Stimulated activated CD8-positive, alpha-beta memory T cell treated with anti-CD3 and anti-CD28 coated beads, Interleukin-12 subunit alpha, Interleukin-12 subunit beta, amount 100 ng/mL, for 24 hours (primary cell): ENCODE measurements around the gene HSPA1A.

Experiments used
- DNase-seq: peaks from one replicate; pipeline ENCODE4 v3.0.0-alpha.2; 2020; ENCODE audit errors: extremely low read depth

Gene HSPA1A

DNA sequence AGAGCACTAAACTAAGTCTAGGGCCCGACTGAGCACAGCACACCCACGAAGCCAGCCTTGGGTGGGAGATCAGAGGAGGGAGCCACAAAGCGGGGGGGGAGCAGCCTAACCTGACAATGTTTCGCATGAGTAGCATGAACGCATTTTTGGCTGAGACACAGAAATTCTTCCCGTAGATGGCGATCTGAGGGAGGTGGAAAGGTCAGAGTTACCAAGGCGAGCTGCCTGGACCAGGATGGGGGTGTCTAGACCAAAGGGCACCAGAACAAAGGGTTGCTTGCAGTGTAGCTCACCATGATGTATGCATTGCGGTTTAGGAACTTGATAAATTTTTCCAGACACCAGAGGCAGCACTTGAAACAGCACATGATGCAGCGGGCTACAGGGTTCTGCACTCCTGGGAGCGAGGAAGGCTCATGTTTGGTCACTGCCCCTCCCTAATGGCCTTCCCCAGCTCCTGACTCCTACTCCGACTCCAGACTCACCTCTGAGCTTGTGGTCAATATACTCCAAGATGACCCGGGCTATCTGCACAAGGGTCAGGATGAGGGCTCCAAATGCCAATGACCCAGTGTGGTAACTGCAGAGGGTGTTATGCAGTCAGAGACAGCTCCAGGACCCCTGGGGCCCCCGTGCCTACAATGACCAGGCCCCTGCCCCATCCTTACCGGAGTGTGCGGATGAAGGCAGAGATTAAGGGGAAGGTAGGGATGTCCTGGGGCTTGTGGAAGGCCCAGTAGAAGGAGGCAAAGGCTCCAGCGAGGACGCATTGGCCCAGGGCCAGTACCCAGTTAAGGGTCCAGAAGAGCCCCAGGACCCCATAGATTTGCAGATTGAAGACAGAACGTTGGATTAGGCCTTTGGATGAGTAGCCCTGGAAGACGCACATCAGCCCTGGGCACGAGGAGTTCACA, 50.1 kb downstream of the HSPA1A start:
- no peak for DNase-seq
